HCT116 (cell line): Measurements from ENCODE around the gene EGFLAM.

Experiments
- CEBPB ChIP-seq: IDR thresholded peaks from 2 replicates; pipeline ENCODE4 v1.6.1; 2012; ENCODE audit warnings: low read depth
- EGR1 ChIP-seq: IDR thresholded peaks from 2 replicates; pipeline ENCODE4 v1.6.1; 2012; ENCODE audit warnings: low read depth
- ELF1 ChIP-seq: IDR thresholded peaks from 2 replicates; pipeline ENCODE4 v1.6.1; 2012; ENCODE audit warnings: low read depth, borderline replicate concordance
- EZH2 ChIP-seq: fragments of 200-600 bp; sonication (generic); IDR thresholded peaks from 2 replicates; pipeline ENCODE4 v1.6.1; 2017; ENCODE audit warnings: antibody characterized with exemption, mixed run types
- POLR2A ChIP-seq: IDR thresholded peaks from 2 replicates; pipeline ENCODE4 v1.7.0; 2011; ENCODE audit warnings: borderline replicate concordance; ENCODE audit not compliant: insufficient read depth, insufficient read length; ENCODE audit errors: extremely low read depth
- POLR2AphosphoS5 ChIP-seq: IDR thresholded peaks from 2 replicates; pipeline ENCODE4 v1.6.1; 2011; ENCODE audit warnings: mild to moderate bottlenecking, low read depth, low read length, moderate library complexity
- RAD21 ChIP-seq: IDR thresholded peaks from 2 replicates; pipeline ENCODE4 v1.6.1; 2012; ENCODE audit warnings: low read depth, mild to moderate bottlenecking
- REST ChIP-seq: IDR thresholded peaks from 2 replicates; pipeline ENCODE4 v1.6.1; 2012; ENCODE audit warnings: low read depth
- YY1 ChIP-seq: IDR thresholded peaks from 2 replicates; pipeline ENCODE4 v1.6.1; 2011; ENCODE audit warnings: low read length, low read depth, moderate library complexity, mild to moderate bottlenecking; ENCODE audit not compliant: insufficient replicate concordance; ENCODE audit errors: extremely low read depth
- ZBTB33 ChIP-seq: IDR thresholded peaks from 2 replicates; pipeline ENCODE4 v1.6.1; 2011; ENCODE audit warnings: mild to moderate bottlenecking, low read length, moderate library complexity; ENCODE audit not compliant: insufficient replicate concordance; ENCODE audit errors: extremely low read depth
- ZFX ChIP-seq: fragments of 450-650 bp; IDR thresholded peaks from 2 replicates; pipeline ENCODE4 v1.6.1; 2017
- TF ChIP-seq, protein P1 (sequence below), 3 experiments: fragments of 200-600 bp in 1 of 3; sonication (generic) in 1 of 3; IDR thresholded peaks in 2 of 3; conservative IDR thresholded peaks in 1 of 3; 2 replicates each; pipeline ENCODE4 v1.5.1; 2012 to 2017; ENCODE audit warnings: low read depth in 2 of 3, low read length in 2 of 3, antibody characterized with exemption in 1 of 3, borderline replicate concordance in 1 of 3, control low read depth in 1 of 3, mild to moderate bottlenecking in 1 of 3, mixed read lengths in 1 of 3, mixed run types in 1 of 3, moderate library complexity in 1 of 3; ENCODE audit not compliant: insufficient read depth in 1 of 3
- TF ChIP-seq, protein P2 (sequence below): IDR thresholded peaks from 2 replicates; pipeline ENCODE4 v1.6.1; 2012

GRCh38 chr5:38258319-38259061, at the start of gene EGFLAM:
- TF ChIP-seq POLR2A (no peak), ZFX (no peak), ELF1 (no peak), YY1 (no peak), REST (no peak), POLR2AphosphoS5 (no peak), CEBPB (no peak), ZBTB33 (no peak), EZH2 (no peak), RAD21 (no peak), EGR1 (no peak)
- TF ChIP-seq, protein P1, sequence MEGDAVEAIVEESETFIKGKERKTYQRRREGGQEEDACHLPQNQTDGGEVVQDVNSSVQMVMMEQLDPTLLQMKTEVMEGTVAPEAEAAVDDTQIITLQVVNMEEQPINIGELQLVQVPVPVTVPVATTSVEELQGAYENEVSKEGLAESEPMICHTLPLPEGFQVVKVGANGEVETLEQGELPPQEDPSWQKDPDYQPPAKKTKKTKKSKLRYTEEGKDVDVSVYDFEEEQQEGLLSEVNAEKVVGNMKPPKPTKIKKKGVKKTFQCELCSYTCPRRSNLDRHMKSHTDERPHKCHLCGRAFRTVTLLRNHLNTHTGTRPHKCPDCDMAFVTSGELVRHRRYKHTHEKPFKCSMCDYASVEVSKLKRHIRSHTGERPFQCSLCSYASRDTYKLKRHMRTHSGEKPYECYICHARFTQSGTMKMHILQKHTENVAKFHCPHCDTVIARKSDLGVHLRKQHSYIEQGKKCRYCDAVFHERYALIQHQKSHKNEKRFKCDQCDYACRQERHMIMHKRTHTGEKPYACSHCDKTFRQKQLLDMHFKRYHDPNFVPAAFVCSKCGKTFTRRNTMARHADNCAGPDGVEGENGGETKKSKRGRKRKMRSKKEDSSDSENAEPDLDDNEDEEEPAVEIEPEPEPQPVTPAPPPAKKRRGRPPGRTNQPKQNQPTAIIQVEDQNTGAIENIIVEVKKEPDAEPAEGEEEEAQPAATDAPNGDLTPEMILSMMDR (IDR thresholded peaks at IDR 0.05 in 2 of 3, conservative IDR thresholded peaks at IDR 0.05 in 1 of 3; ENCODE audit: borderline replicate concordance in 1 of 3, insufficient read depth in 1 of 3, low read depth in 2 of 3, low read length in 2 of 3) = no peak
- TF ChIP-seq, protein P2, sequence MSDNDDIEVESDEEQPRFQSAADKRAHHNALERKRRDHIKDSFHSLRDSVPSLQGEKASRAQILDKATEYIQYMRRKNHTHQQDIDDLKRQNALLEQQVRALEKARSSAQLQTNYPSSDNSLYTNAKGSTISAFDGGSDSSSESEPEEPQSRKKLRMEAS = no peak
